ENCODE measurements around the gene DOCK1.
A peak's percentile ranks its signal among the peaks of the same experiment; 100 is the strongest.

DOCK1 gene

GRCh38 chr10:126955934-126956711 lies 50.9 kb downstream of the DOCK1 start:
- no peak for DNase-seq

DNA sequence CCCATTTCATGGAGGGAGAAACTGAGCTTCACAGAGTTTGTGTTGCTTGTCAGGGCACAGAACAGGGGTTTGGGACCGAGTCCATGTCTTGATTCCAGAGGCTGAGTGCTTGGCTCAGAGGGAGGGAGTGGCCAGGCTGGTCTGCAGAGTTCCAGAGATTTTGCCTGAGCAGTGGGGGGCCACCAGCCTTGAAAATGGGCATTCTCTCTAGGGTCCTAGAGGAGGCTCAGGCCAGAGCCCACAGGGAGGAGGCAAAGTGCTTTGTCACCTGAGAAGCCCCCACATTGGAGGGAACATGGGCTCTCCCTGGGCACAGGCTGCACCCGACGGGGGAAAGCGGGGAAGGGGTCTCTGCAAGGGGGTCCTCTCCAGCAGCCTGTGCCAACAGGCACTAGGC lies 51.5 kb downstream of the DOCK1 start:
- DNase-seq = no peak

DNA sequence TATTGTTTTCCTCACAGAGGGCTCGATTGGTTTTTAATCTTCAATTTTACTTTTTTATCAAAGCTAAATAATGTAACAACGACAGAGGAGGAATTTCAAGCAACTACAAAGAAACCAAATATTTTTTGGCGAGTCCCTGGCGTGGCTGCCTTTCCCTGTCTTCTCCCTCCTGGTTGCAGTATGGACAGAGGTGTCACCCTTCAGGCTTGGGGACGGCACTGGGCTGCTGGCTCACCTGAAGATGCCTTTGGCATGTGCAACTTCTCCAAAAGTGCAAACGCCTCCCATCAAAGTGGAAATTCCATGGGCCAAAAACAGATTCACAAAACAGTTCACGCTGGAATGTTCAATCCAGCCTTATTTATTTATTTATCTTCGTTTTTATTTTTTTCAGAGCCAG lies 51.9 kb downstream of the DOCK1 start:
- DNase-seq = no peak

DNA sequence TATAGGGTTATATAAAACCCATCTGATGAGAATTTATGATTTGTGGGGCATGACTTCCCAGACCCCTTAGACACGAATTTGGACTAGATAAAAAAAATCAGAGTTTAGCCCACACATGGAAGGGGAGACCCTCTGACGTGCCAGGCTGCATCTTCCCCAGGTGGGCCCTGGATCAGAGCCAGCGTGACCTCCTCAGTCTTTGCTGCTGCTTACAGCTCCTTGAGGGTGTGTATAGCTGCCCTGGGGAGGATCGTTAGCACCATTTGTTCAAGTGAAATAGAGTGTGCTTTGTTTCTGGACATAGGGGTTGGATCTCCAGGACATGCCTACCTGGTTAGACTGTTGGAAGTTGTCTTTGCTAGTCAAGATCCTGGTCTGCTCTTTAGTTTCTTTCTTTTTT lies 54.2 kb downstream of the DOCK1 start:
- DNase-seq = no peak

GRCh38 chr10:126959906-126960685 lies 54.9 kb downstream of the DOCK1 start:
- no peak for DNase-seq

DNA sequence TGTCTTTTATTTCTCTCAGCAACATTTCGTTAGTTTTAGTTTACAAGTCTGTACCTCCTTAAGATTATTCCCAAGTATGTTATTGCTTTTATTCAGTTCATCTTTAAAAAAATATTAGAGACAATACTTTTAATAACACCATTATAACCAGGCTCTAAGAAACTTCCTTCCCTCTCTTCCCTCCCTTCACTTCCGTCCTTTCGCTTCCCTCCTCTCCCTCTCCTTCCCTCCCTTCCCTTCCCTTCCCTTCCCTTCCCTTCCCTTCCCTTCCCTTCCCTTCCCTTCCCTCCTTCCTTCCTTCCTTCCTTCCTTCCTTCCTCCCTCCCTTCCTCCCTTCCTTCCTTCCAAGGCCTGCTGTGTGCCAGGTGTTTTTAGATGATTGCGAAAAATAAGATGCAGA lies 58.1 kb downstream of the DOCK1 start:
- no peak for DNase-seq

DNA sequence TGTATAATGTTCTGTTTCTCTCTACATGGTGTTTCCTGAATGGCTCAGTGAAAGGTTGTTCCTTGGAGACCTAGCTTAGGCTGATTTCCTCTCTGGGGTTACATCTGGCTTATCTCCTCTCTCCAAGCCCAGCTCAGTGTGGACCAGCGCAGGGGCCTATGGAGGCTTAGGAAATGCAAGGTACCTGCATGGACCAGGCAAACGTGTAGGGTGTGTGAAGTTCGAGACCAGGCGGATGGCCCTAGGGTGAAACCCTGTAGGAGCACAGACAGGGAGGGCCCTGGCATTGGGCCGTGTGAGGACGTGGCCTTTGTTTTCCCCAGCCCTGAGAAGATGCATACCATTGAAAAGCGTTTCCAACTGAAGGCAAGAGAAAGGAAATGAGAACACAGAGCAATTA lies 59.0 kb downstream of the DOCK1 start:
- no peak for DNase-seq

GRCh38 chr10:126966938-126967337 lies 61.7 kb downstream of the DOCK1 start:
- DNase-seq = no peak

GRCh38 chr10:126969310-126969709 lies 64.1 kb downstream of the DOCK1 start:
- peak; percentile 1 for DNase-seq

- no peak for DNase-seq
Measured at GRCh38 chr10:126972635-126973414, 67.6 kb downstream of the DOCK1 start.

- DNase-seq = no peak
Measured at GRCh38 chr10:126975221-126975620, 70.0 kb downstream of the DOCK1 start.

DNA sequence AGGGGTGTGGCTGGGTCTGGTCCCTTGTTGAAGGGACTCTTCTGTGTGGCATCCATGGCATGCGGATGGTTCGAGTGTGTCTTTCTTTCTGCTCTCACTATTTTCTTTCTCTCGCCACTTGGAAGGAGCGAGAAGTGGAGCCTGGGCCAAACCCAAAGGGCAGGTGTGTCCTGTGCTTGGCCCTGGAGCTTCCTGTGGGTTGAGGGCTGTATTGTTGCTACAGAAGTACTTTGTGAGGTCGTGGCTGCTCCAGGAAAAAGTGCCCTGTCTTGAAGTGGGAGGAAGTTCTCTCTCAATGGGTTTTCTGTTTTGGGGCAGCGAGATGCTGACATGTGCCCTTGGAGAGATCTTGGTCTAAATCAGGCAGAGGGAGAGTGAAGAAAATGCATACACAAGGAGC lies 72.0 kb downstream of the DOCK1 start:
- no peak for DNase-seq

DNA sequence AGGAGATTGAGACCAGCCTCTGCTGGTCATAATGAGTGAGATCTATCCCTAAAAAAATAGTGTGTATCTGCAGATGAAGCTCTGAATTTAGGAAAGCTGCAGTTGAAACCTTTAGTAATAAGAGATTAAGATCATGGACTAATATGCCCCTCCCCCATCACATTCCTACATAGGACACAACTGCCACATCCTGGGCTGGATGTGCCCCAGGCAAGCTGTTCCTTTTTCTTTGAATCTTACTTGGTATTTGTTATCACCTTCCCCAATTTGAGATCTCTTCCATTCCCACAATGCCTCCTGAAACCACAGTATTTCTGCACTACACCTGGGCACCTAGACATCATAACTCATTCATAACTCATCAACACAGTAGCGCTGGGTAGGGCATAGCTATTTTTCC lies 74.1 kb downstream of the DOCK1 start:
- DNase-seq = no peak

GRCh38 chr10:126993208-126993607 lies 88.0 kb downstream of the DOCK1 start:
- no peak for DNase-seq

DNA sequence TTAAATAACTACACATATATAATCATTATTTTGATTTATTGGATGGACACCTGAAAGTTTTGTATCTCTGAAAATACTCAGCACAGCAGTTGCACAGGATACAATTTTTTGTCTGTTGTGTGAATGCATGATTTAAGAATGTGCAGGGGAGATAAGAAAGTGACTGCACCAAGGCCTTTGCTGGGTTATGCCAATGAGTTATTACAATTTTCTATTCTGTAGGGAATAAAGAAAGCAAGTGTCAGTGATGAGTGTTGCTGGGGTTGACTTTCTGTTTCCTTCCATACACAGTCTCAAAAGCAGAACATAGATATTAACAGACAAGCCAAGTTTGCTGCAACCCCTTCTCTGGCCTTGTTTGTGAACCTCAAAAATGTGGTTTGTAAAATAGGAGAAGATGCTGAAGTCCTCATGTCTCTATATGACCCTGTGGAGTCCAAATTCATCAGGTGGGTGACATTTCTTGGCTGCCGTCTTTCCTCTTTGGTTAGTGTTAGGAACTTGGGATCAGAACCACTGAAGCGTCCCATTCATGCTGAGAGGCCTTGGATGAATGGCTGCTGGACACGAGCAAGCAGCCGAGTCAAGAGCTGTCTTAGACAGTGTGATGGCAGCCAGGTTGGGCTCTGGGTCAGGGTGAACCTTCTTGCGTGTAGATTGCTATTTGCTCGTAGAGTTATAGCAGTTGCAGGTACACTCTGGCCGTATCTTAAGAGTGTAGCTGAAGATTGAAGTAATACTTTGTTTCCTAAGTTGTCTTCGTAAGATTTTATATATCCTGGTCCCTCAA lies 92.8 kb downstream of the DOCK1 start:
- DNase-seq = no peak

DNA sequence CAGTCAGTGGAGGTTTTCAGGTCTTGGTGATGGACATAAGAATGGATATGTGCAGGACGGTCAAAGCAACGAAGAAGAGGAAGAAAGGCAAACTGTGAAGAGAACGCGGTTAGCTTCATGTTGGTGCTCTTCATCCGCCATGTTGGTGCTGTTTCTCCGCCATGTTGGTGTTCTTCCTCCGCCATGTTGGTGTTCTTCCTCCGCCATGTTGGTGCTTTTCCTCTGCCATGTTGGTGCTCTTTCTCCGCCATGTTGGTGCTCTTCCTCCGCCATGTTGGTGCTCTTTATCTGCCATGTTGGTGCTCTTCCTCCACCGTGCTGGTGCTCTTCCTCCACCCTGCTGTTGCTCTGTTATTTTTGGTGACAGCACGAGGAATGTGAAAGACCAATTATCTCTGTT lies 95.4 kb downstream of the DOCK1 start:
- DNase-seq = no peak

DNA sequence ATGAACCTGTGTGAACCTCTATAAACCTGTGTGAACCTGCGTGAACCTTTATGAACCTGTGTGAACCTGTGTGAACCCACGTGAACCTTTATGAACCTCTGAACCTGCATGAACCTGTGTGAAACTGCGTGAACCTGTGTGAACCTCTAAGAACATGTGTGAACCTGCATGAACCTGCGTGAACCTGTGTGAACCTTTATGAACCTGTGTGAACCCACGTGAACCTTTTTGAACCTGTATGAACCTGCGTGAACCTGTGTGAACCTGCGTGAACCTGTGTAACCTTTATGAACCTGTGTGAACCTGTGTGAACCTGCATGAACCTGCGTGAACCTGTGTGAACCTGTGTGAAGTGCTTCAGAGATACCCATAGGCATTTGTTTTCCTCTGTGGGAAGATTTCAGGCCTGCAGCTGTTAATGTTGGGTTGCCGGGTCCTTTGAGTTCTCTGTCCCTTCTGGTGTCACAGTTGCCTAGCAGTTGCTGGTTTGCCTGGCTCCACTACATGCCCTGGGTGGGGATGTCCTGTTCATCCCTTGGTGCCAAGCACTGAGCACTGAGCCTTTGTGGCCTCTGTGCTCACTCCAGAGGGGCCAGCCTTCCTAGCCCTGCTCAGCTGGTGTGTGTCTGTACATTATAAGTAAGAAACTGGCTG lies 97.9 kb downstream of the DOCK1 start:
- DNase-seq = no peak

DNA sequence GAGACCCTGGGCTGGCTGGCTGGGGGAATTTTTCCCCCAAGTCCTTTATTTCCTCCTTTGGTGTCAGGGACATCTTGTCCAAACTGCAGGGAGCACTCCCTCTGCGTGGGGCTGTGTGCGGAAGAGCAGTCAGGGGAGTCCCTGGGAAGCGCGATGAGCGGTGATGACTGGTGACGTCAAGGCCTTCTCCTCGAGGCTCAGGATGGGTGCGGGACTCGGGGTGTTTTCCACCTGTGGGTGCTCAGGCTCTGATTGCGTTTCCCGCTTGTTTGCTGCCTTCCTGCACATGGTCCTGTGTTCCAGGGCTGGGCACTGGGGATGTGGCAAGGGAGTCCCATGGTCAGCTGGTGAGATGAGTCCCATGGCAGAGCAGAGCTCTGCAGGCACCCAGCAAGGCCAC lies 101.2 kb downstream of the DOCK1 start:
- DNase-seq = no peak

DNA sequence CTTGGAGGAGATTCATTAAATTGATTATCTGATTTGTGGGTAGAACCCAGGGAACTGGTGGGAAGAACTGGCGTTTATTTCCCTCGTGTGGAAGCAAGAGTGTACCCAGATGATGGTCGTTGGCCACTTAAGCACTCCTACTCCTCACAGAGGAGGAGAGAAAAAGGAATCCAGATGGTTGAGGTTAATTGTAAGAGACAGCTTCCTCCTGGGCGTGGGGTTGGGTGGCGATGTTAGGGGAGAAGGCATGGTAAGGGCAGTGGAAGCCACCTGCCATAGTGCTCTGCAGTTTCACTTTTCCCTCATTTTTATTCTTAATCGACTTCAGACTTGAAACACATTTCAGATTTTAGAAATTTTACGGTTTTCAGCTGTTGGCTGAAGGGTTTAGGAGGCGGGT lies 104.1 kb downstream of the DOCK1 start:
- DNase-seq = no peak

DNA sequence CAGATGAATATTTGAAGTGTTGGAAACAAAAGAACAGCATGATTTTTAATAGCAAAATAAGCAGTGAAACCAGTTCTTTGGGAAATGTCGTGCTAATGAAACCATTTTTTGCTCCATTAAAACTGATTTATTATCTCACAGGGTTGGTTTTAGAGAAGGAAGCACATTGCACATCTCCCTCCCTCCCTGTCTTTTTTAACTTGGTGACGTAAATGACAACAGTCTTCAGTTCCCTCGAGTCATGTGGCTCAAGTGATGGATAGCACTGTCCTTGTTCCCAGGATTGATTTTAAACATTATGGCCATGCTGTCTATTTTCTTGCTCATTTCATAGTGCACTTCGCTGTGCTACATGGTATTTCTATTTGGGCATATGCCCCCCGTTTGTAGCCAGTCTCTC lies 105.9 kb downstream of the DOCK1 start:
- DNase-seq = no peak

DNA sequence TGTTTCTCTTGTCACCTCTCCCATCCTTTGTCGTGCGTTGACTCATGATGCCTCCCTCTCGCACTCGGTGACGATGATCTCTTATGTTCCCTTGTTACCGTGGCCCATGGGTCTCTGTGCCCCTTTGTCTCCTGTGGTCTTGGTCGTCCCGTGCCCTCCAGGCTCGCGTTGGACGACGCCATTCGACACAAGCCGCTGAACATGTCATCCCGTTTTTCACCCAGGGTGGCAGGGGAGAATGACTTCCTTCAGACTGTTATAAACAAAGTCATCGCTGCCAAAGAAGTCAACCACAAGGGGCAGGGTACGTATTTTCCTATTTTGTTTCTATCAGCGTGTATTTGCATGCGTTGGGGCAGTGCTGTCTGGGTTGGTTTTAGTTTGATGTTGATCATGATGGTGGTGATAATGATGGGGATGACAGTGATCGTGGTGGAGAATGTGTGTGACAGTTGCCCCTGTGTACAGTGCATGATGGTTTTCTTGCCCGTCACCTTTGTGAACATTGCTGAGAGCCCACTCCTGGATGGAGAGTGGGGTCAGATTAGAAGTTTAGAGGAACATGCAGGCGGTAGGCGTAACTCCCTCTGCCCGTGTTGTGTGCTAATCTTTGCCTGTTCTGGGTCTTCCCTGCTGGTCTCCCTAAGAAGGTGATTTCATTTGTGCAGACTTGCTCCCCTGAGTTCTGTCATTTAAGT lies 107.0 kb downstream of the DOCK1 start:
- DNase-seq = no peak

GRCh38 chr10:127012769-127013152 lies 107.5 kb downstream of the DOCK1 start:
- no peak for DNase-seq
